CD4-positive, alpha-beta memory T cell (primary cell): Measurements from ENCODE around the gene CCDC157. TPM values are rescaled to one million over a fixed set of nuclear protein-coding genes. Genes with fewer than 3 reads are reported as not detected.
A peak's percentile ranks its signal among the peaks of the same experiment; 100 is the strongest.

Source experiments
- CTCF ChIA-PET: fragments of 350-600 bp; sonication (Branson Sonifier 250); formaldehyde crosslinking; loops from one replicate; lab custom pipeline; 2021; ENCODE audit warnings: inconsistent platforms; ENCODE audit not compliant: partially characterized antibody; lab: Charles Lee
- POLR2A ChIA-PET: fragments of 350-600 bp; sonication (Branson Sonifier 250); formaldehyde crosslinking; loops from one replicate; lab custom pipeline; 2021; ENCODE audit not compliant: partially characterized antibody; lab: Charles Lee
- DNase-seq, 5 donors: peaks; one replicate each; pipeline versions ENCODE4 v3.0.0 to v3.0.0-alpha.2; 2020 to 2022; ENCODE audit warnings: mixed read lengths in 1 of 5
- H3K27ac ChIP-seq: one replicate; pipeline ENCODE4 v1.7.0; 2013; ENCODE audit warnings: low read depth, low read length
- H3K27me3 ChIP-seq: 2 replicates; pipeline ENCODE4 v1.7.0; 2013; ENCODE audit warnings: mild to moderate bottlenecking, low read length, moderate library complexity; ENCODE audit not compliant: insufficient read depth
- H3K36me3 ChIP-seq: 2 replicates; pipeline ENCODE4 v1.7.0; 2013; ENCODE audit warnings: mild to moderate bottlenecking, low read length, moderate library complexity; ENCODE audit not compliant: insufficient read depth
- H3K4me1 ChIP-seq: 2 replicates; pipeline ENCODE4 v1.7.0; 2013; ENCODE audit warnings: mild to moderate bottlenecking, low read length, moderate library complexity; ENCODE audit not compliant: insufficient read depth
- H3K4me3 ChIP-seq, 2 donors: one replicate each; pipeline ENCODE4 v1.7.0; 2013; ENCODE audit warnings: low read length in 2 of 2, mild to moderate bottlenecking in 1 of 2
- H3K9me3 ChIP-seq, 2 donors: one replicate each; pipeline ENCODE4 v1.7.0; 2013; ENCODE audit warnings: low read length in 2 of 2, control low read depth in 1 of 2; ENCODE audit not compliant: control insufficient read depth in 1 of 2
- H3K27ac Mint-ChIP-seq, 7 donors: one replicate each; pipeline ENCODE4 v1.8.0; 2020 to 2021; ENCODE audit warnings: mixed read lengths in 7 of 7, mild to moderate bottlenecking in 6 of 7, inconsistent platforms in 3 of 7, moderate library complexity in 3 of 7
- H3K27me3 Mint-ChIP-seq, 2 donors: one replicate each; pipeline ENCODE4 v1.8.0; 2020 to 2021; ENCODE audit warnings: mixed read lengths in 2 of 2
- H3K36me3 Mint-ChIP-seq, 2 donors: one replicate each; pipeline ENCODE4 v1.8.0; 2020 to 2021; ENCODE audit warnings: mixed read lengths in 2 of 2, inconsistent platforms in 1 of 2, mild to moderate bottlenecking in 1 of 2
- H3K4me1 Mint-ChIP-seq, 4 donors: one replicate each; pipeline ENCODE4 v1.8.0; 2020 to 2021; ENCODE audit warnings: mixed read lengths in 4 of 4, mild to moderate bottlenecking in 1 of 4
- H3K4me3 Mint-ChIP-seq, 8 donors: one replicate each; pipeline ENCODE4 v1.8.0; 2020 to 2021; ENCODE audit warnings: mixed read lengths in 8 of 8, mild to moderate bottlenecking in 7 of 8, moderate library complexity in 6 of 8, inconsistent platforms in 3 of 8
- H3K9me3 Mint-ChIP-seq, 8 donors: one replicate each; pipeline ENCODE4 v1.8.0; 2020 to 2021; ENCODE audit warnings: mixed read lengths in 8 of 8, mild to moderate bottlenecking in 5 of 8, inconsistent platforms in 3 of 8, moderate library complexity in 1 of 8
- intact Hi-C: fragments of 100-400 bp; cut with micrococcal nuclease; formaldehyde crosslinking; loops from one replicate; pipeline ENCODE4 v1.15.1; 2023
- polyA plus RNA-seq, 2 donors: library from polyadenylated mRNA; unstranded; fragments of 300-500 nt; fragmentation: Illumina TruSeq; gene quantifications; one replicate each; pipeline ENCODE4 v1.2.3, GENCODE V29; 2021
- total RNA-seq, 2 experiments: library from RNA; stranded (reverse); gene quantifications; one replicate each; pipeline ENCODE4 v1.2.3, GENCODE V29; 2021

CCDC157 gene
- total and polyA plus RNA-seq, 4 experiments from 2014 or later: 0.38 to 3.9 (median 2.5) TPM

DNA sequence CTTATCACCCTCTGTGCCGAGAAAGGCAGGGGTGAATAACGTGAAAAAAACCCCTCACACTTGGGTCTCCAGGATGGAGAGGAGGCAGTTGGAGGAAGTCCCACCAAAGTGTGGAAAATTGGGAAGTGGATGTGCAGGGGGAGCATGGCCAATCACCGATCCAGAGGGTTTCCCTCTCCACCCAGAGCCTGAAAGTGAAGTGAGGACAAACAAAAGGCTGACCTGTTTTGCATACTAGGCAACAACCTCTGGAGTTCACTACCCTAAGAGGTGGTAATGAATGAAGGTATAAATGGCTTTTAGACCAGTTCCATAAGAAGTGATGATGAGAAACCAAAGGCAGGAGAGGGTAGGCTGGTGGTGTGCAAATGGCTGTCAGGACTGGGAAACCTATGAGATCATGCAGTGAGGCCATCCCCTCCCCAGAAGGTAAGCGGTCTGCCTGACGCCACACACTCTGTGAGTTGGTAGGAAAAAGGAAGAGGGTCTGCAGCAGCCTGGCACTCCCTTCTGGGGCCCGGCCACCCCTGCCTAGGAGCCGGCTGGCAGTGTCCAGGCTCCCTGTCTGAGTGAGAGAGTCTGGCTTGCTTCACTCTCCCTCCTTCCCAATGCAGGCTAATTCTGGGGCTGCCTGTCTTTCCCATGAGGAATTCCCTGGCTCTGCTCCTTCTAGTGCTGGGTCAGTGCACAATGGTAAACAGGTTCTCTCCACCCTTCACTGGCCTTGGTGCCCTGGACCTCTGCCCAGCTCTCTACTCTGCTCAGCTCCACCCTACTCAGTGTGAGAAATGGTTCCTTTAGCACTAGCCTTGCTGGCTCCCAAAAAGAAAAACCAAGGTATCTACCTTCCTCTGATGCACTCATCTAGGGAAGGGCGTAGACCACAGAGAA is 45.7 kb upstream of the CCDC157 start:
- Mint-ChIP-seq H3K27ac (peak overlapping the region; percentile 84 to 98 (median 96)), H3K4me1 (peaks cover 76 to 100% (median 89%) of the 10 kb centered on the region in 4 donors), H3K4me3 (peak overlapping the region in 7 of 8 donors; percentile 48 to 84 (median 75)), H3K36me3 (peaks cover 17 to 18% of the 10 kb centered on the region in 2 donors), H3K9me3 (no peaks in the 10 kb centered on the region), H3K27me3 (no peaks in the 10 kb centered on the region)
- peaks cover 99% of the 10 kb centered on the region for H3K4me1 ChIP-seq
- H3K36me3 ChIP-seq: no peaks in the 10 kb centered on the region
- peak overlapping the region; percentile 57 for H3K27ac ChIP-seq
- CTCF ChIA-PET: interaction anchor here (0.9 to 19.0 kb wide), 7 partner anchors 12 to 174 kb away, joined by 3 to 218 read pairs (median 3); partner anchors contain the start of genes CASTOR1 and TBC1D10A
- no peaks in the 10 kb centered on the region for H3K9me3 ChIP-seq
- POLR2A ChIA-PET: interaction anchor here (0.9 to 20.6 kb wide), 8 partner anchors 4 to 75 kb away, joined by 3 to 562 read pairs (median 6); partner anchors contain the start of genes CASTOR1, CCDC157, OSM and SF3A1
- intact Hi-C loops: no loop called here
- H3K4me3 ChIP-seq: no peak overlapping the region
- DNase-seq: peak in 1 of 5 donors; percentile 1
- no peaks in the 10 kb centered on the region for H3K27me3 ChIP-seq

DNA sequence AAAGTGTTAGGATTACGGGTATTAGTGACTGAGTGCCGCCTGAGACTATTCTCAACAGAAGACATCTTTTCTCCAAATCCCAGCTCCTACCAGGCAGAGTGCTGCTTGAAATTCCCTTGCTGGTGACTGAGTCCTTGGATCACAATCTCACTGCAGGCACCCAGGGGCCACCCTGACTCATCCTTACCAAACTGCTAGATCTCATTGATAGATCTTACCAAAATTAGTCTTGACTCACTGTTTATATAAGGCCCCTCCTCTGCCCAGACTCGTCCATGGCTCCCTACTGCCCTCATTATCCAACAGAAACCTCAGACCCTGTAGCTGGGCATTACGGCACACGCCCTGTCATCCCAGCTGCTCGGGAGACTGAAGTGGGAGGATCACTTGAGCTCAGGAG is 44.8 kb upstream of the CCDC157 start:
- Histone ChIP-seq H3K36me3 (no peaks in the 10 kb centered on the region), H3K4me1 (peaks cover 99% of the 10 kb centered on the region), H3K9me3 (no peaks in the 10 kb centered on the region), H3K27ac (peak overlapping the region; percentile 57), H3K4me3 (no peak overlapping the region), H3K27me3 (no peaks in the 10 kb centered on the region)
- ChIA-PET CTCF (interaction anchor here (0.9 to 19.0 kb wide), 5 partner anchors 14 to 173 kb away, joined by 3 to 218 read pairs (median 3); partner anchors contain the start of genes CASTOR1 and TBC1D10A), POLR2A (interaction anchor here (1.1 to 20.6 kb wide), 4 partner anchors 5 to 45 kb away, joined by 3 to 562 read pairs (median 283); partner anchors contain the start of genes CASTOR1, CCDC157, SF3A1 and TBC1D10A)
- intact Hi-C loops: no loop called here
- H3K27ac Mint-ChIP-seq: peak overlapping the region; percentile 80 to 98 (median 91)
- H3K4me3 Mint-ChIP-seq: peak overlapping the region; percentile 13 to 75 (median 54)
- peaks cover 18 to 20% of the 10 kb centered on the region in 2 donors for H3K36me3 Mint-ChIP-seq
- H3K9me3 Mint-ChIP-seq: no peaks in the 10 kb centered on the region
- H3K4me1 Mint-ChIP-seq: peaks cover 75 to 100% (median 89%) of the 10 kb centered on the region in 4 donors
- no peak for DNase-seq
- no peaks in the 10 kb centered on the region for H3K27me3 Mint-ChIP-seq

DNA sequence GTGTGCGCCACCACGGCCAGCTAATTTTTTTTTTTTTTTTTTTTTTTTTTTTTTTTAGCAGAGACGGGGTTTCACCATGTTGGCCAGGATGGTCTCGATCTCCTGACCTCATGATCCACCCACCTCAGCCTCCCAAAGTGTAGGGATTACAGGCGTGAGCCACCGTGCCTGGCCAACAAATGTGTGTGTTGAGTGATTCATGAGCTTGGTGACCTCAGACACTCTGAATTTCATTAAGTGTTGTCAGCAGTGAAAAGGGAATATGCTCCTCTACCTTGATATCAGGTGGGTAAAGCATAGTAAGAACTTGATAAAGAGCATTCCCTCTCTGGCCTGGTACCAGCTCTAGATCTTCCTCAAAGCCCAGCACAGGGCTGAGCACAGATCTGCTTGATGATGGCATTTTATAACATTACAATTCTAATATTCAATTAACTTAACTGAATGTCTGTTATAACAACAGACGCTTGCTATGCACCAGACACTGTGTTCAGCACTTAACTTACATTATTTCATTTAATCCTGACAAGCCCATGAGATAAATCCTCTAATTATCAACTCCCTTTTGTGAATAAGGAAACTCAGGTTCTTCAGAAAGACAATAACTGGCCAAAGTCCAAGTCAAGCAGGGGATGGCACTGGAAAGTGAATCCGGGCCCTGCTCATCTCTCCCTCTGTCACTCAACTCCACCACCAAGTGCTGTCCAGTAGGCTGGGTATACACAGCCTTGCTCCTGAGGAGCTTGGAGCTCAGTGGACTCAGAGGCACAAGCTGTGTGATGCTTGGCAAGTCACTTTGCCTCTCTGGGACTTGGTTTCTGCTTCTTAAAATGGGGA is 43.1 kb upstream of the CCDC157 start:
- intact Hi-C loops: loop anchor here (1.0 kb wide), 1 partner anchor 7 kb away; no protein-coding TSS in a partner anchor
- Mint-ChIP-seq H3K36me3 (peaks cover 25 to 36% of the 10 kb centered on the region in 2 donors), H3K4me3 (peak overlapping the region in 7 of 8 donors; percentile 0 to 79 (median 52)), H3K27me3 (no peaks in the 10 kb centered on the region), H3K9me3 (no peaks in the 10 kb centered on the region), H3K27ac (peak overlapping the region; percentile 63 to 95 (median 84)), H3K4me1 (peaks cover 78 to 100% (median 90%) of the 10 kb centered on the region in 4 donors)
- H3K27ac ChIP-seq: peak overlapping the region; percentile 44
- POLR2A ChIA-PET: interaction anchor here (0.6 to 20.6 kb wide), 7 partner anchors 6 to 74 kb away, joined by 4 to 562 read pairs (median 4); partner anchors contain the start of genes CASTOR1, CCDC157, RNF215 and SF3A1
- H3K4me1 ChIP-seq: peaks cover 99% of the 10 kb centered on the region
- no peaks in the 10 kb centered on the region for H3K36me3 ChIP-seq
- CTCF ChIA-PET: interaction anchor here (0.6 to 19.0 kb wide), 7 partner anchors 11 to 724 kb away, joined by 3 to 218 read pairs (median 6); partner anchors contain the start of genes CASTOR1 and TBC1D10A
- DNase-seq: no peak
- H3K27me3 ChIP-seq: no peaks in the 10 kb centered on the region
- H3K9me3 ChIP-seq: no peaks in the 10 kb centered on the region
- no peak overlapping the region for H3K4me3 ChIP-seq

DNA sequence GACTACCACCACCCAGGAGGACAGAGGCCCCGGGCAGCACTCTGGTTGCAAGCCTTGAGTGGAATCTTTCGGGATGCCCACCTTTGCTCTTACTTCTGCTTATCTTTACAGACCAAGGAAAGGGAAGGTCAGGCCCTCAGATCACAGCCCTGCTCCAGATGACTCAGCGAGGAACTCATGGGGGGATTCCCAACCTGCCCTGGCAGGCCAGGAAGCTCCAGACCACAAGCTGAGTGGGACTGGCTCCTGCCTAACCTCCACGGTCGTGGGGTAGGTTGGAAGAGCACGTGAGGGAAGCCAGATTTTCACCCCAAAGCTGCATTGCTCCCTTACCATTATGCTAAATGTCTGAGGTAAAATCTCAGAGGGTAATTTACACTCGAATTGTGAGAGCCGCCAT is 41.9 kb upstream of the CCDC157 start:
- no peaks in the 10 kb centered on the region for H3K27me3 Mint-ChIP-seq
- H3K27ac Mint-ChIP-seq: peak overlapping the region; percentile 82 to 95 (median 89)
- peaks cover 86 to 100% (median 93%) of the 10 kb centered on the region in 4 donors for H3K4me1 Mint-ChIP-seq
- peak in 2 of 5 donors; percentile 38 to 83 for DNase-seq
- peaks cover 7% of the 10 kb centered on the region for H3K36me3 ChIP-seq
- no peaks in the 10 kb centered on the region for H3K27me3 ChIP-seq
- no peaks in the 10 kb centered on the region for H3K9me3 ChIP-seq
- peak overlapping the region in 7 of 8 donors; percentile 39 to 79 (median 52) for H3K4me3 Mint-ChIP-seq
- CTCF ChIA-PET: interaction anchor here (1.5 to 19.0 kb wide), 4 partner anchors 10 to 207 kb away, joined by 4 to 218 read pairs (median 7); partner anchors contain the start of gene CASTOR1
- no peaks in the 10 kb centered on the region for H3K9me3 Mint-ChIP-seq
- POLR2A ChIA-PET: interaction anchor here (1.1 to 20.6 kb wide), 6 partner anchors 7 to 109 kb away, joined by 3 to 562 read pairs (median 34); partner anchors contain the start of genes CASTOR1, CCDC157, SF3A1 and TBC1D10A
- peaks cover 36 to 47% of the 10 kb centered on the region in 2 donors for H3K36me3 Mint-ChIP-seq
- peak overlapping the region; percentile 44 for H3K27ac ChIP-seq
- H3K4me1 ChIP-seq: peaks cover 99% of the 10 kb centered on the region
- no peak overlapping the region for H3K4me3 ChIP-seq
- intact Hi-C loops: loop anchor here (1.0 kb wide), 1 partner anchor 9 kb away; no protein-coding TSS in a partner anchor

DNA sequence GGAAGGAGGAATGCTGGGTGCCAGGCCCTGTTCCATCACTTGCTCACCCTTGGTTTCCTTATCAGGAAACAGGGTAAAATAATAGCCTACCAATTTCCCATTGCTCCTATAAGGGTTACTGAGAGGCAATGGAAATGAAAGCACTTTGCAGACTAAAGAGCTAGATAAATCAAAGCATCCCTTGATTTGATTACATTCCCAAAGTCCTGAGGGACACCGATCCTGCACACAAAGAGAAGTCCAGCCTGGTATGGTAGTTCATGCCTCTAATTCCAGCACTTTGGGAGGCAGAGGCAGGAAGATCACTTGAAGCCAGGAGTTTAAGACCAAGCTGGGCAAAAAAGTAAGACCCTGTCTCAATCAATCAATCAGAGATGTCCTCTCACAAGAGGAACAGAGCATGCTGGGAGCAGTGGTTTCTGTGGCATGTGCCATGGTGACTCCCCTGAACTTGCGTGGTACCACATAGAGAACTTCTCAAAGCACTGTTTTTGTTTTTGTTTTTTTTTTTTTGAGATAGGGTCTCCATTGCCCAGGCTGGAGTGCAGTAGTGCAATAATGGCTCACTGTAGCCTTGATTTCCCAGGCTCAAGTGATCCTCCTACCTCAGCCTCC is 40.7 kb upstream of the CCDC157 start:
- Histone ChIP-seq H3K9me3 (no peaks in the 10 kb centered on the region), H3K4me3 (no peak overlapping the region), H3K27ac (peak overlapping the region; percentile 44), H3K4me1 (peaks cover 99% of the 10 kb centered on the region), H3K27me3 (no peaks in the 10 kb centered on the region), H3K36me3 (peaks cover 17% of the 10 kb centered on the region)
- Mint-ChIP-seq H3K9me3 (no peaks in the 10 kb centered on the region), H3K4me3 (peak overlapping the region in 7 of 8 donors; percentile 17 to 79 (median 46)), H3K27me3 (no peaks in the 10 kb centered on the region), H3K27ac (peak overlapping the region; percentile 82 to 95 (median 89)), H3K36me3 (peaks cover 44 to 55% of the 10 kb centered on the region in 2 donors), H3K4me1 (peaks cover 80 to 100% (median 91%) of the 10 kb centered on the region in 4 donors)
- intact Hi-C loops: loop anchor here (1.0 kb wide), 1 partner anchor 8 kb away; no protein-coding TSS in a partner anchor
- no peak for DNase-seq
- ChIA-PET POLR2A (interaction anchor here (1.9 to 20.6 kb wide), 4 partner anchors 5 to 41 kb away, joined by 12 to 562 read pairs (median 309); partner anchors contain the start of genes CASTOR1, CCDC157, SF3A1 and TBC1D10A), CTCF (interaction anchor here (1.2 to 19.0 kb wide), 5 partner anchors 9 to 208 kb away, joined by 4 to 218 read pairs (median 5); partner anchors contain the start of gene CASTOR1)
